HepG2 (cell line): ENCODE measurements around the gene COASY. TPM values are rescaled to one million over a fixed set of nuclear protein-coding genes. Genes with fewer than 3 reads are reported as not detected.

Experiments used
- ATF2 ChIP-seq: sonication (generic); formaldehyde crosslinking; IDR thresholded peaks from 2 replicates; pipeline ENCODE4 v1.4.0; 2020; ENCODE audit warnings: missing genetic modification reagents
- FOXO4 ChIP-seq: sonication (generic); formaldehyde crosslinking; conservative IDR thresholded peaks from 2 replicates; pipeline ENCODE4 v1.8.1; 2023; ENCODE audit warnings: missing genetic modification reagents
- LBX2 ChIP-seq: sonication (generic); formaldehyde crosslinking; IDR thresholded peaks from 2 replicates; pipeline ENCODE4 v1.5.0; 2020; ENCODE audit warnings: missing genetic modification reagents, mild to moderate bottlenecking, borderline replicate concordance
- MLLT10 ChIP-seq: sonication (generic); formaldehyde crosslinking; IDR thresholded peaks from 2 replicates; pipeline ENCODE4 v1.4.0; 2020; ENCODE audit warnings: missing genetic modification reagents
- PITX1 ChIP-seq: sonication (generic); formaldehyde crosslinking; IDR thresholded peaks from 2 replicates; pipeline ENCODE4 v1.5.1; 2020; ENCODE audit warnings: mild to moderate bottlenecking, missing genetic modification reagents
- REXO4 ChIP-seq: sonication (generic); formaldehyde crosslinking; IDR thresholded peaks from 2 replicates; pipeline ENCODE4 v1.8.0; 2022; ENCODE audit warnings: missing genetic modification reagents, mild to moderate bottlenecking, borderline replicate concordance
- SMYD3 ChIP-seq: sonication (generic); formaldehyde crosslinking; IDR thresholded peaks from 2 replicates; pipeline ENCODE4 v1.8.1; 2023; ENCODE audit warnings: mild to moderate bottlenecking, missing genetic modification reagents
- SRSF9 ChIP-seq: fragments of 200-400 bp; formaldehyde crosslinking; IDR thresholded peaks from 2 replicates; pipeline ENCODE4 v1.6.1; 2018; ENCODE audit warnings: borderline replicate concordance, mild to moderate bottlenecking, low read depth, low read length; ENCODE audit not compliant: insufficient read depth, poor library complexity, severe bottlenecking
- TEAD3 ChIP-seq: optimal IDR thresholded peaks from 2 replicates; pipeline ENCODE3; 2016; ENCODE audit warnings: borderline replicate concordance
- ZFY ChIP-seq: sonication (generic); formaldehyde crosslinking; IDR thresholded peaks from 2 replicates; pipeline ENCODE4 v1.4.0; 2020; ENCODE audit warnings: missing genetic modification reagents
- ZNF326 ChIP-seq: sonication (generic); formaldehyde crosslinking; IDR thresholded peaks from 2 replicates; pipeline ENCODE4 v1.4.0; 2020; ENCODE audit warnings: missing genetic modification reagents, borderline replicate concordance
- ZNF619 ChIP-seq: sonication (generic); formaldehyde crosslinking; IDR thresholded peaks from 2 replicates; pipeline ENCODE4 v1.4.0; 2020; ENCODE audit warnings: mild to moderate bottlenecking, missing genetic modification reagents
- ZNF670 ChIP-seq: sonication (generic); formaldehyde crosslinking; IDR thresholded peaks from 2 replicates; pipeline ENCODE4 v1.8.0; 2022; ENCODE audit warnings: mild to moderate bottlenecking, missing genetic modification reagents, borderline replicate concordance
- ZNF713 ChIP-seq: sonication (generic); formaldehyde crosslinking; IDR thresholded peaks from 2 replicates; pipeline ENCODE4 v1.4.0; 2020; ENCODE audit warnings: mild to moderate bottlenecking, missing genetic modification reagents
- polyA plus RNA-seq, 8 experiments: library from polyadenylated mRNA; depleted of rRNA in 3 of 8; stranded (reverse) in 7 of 8; unstranded in 1 of 8; fragments of >200 nt; fragmentation: Illumina TruSeq in 4 of 8; extraction: Trizol in 4 of 8; gene quantifications; 2 replicates each; pipeline versions ENCODE4 v1.2.1 to v1.2.3, GENCODE V29; 2011 to 2016; ENCODE audit warnings: low read depth in 4 of 8, missing spikeins in 1 of 8, mixed read lengths in 1 of 8; ENCODE audit not compliant: insufficient read depth in 1 of 8
- total RNA-seq, 5 experiments: library from RNA; depleted of rRNA; stranded (reverse); fragments of >200 nt; fragmentation: Illumina TruSeq; extraction: Trizol; gene quantifications; 2 replicates each; pipeline ENCODE4 v1.2.3, GENCODE V29; 2016; ENCODE audit warnings: low read depth in 1 of 5
- TF ChIP-seq, protein P1 (sequence below): sonication (generic); formaldehyde crosslinking; conservative IDR thresholded peaks from 2 replicates; pipeline ENCODE4 v1.4.0; 2020; ENCODE audit warnings: missing genetic modification reagents
- TF ChIP-seq, protein P2 (sequence below): sonication (generic); formaldehyde crosslinking; IDR thresholded peaks from 2 replicates; pipeline ENCODE4 v1.5.0; 2020; ENCODE audit warnings: missing genetic modification reagents
- TF ChIP-seq, protein P3 (sequence below): sonication (generic); formaldehyde crosslinking; IDR thresholded peaks from 2 replicates; pipeline ENCODE4 v1.8.1; 2022; ENCODE audit warnings: low read depth, mild to moderate bottlenecking, missing genetic modification reagents
- TF ChIP-seq, protein P4 (sequence below): sonication (generic); formaldehyde crosslinking; IDR thresholded peaks from 2 replicates; pipeline ENCODE4 v1.8.0; 2022; ENCODE audit warnings: missing genetic modification reagents, mild to moderate bottlenecking, inconsistent platforms, borderline replicate concordance

The COASY gene
- total and polyA plus RNA-seq, 2 of the 13 experiments (the other 11 are each of a cell fraction or from before 2014, with no cell fraction given) = 90.7 to 125 TPM

DNA sequence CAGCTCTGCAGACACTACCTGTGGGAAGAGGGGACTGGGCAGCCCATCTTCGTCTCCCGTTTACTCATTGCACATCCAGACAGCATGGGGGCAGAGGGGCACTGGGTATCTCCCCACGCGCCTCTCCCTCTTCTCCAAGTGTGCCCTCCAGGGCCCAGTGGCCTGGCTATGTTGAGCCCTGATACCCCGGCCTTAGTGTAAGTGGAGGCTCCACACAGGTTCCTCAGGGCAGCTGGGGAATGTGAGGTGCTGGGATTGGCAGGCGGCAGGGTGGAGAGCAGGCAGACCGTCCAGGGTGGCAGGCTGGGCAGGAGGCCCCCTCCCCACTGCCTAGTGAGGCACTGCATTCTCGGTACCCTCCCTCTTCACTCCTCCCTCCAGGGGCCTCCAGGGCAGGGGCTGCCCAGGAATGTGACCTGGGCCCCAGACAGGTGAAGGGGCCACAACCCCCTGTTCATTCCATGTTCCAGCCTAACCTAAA, 39.1 kb upstream of the COASY start (continued):
- TF ChIP-seq ATF2 (CRISPR knock-in tag) (no peak), SRSF9 (no peak), ZNF619 (no peak), ZNF326 (CRISPR knock-in tag) (no peak), LBX2 (CRISPR knock-in tag) (no peak), TEAD3 (CRISPR knock-in tag) (peak; percentile 69), REXO4 (CRISPR knock-in tag) (no peak), ZNF713 (CRISPR knock-in tag) (no peak), MLLT10 (CRISPR knock-in tag) (no peak), SMYD3 (CRISPR knock-in tag) (no peak), FOXO4 (CRISPR knock-in tag) (no peak), ZFY (CRISPR knock-in tag) (0 out of 2 replicates have a peak, but pooled peaks have one; percentile 19), ZNF670 (no peak), PITX1 (no peak)
- TF ChIP-seq, protein P1, sequence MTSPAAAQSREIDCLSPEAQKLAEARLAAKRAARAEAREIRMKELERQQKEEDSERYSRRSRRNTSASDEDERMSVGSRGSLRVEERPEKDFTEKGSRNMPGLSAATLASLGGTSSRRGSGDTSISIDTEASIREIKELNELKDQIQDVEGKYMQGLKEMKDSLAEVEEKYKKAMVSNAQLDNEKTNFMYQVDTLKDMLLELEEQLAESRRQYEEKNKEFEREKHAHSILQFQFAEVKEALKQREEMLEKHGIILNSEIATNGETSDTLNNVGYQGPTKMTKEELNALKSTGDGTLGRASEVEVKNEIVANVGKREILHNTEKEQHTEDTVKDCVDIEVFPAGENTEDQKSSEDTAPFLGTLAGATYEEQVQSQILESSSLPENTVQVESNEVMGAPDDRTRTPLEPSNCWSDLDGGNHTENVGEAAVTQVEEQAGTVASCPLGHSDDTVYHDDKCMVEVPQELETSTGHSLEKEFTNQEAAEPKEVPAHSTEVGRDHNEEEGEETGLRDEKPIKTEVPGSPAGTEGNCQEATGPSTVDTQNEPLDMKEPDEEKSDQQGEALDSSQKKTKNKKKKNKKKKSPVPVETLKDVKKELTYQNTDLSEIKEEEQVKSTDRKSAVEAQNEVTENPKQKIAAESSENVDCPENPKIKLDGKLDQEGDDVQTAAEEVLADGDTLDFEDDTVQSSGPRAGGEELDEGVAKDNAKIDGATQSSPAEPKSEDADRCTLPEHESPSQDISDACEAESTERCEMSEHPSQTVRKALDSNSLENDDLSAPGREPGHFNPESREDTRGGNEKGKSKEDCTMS (CRISPR knock-in tag) = no peak
- TF ChIP-seq, protein P2, sequence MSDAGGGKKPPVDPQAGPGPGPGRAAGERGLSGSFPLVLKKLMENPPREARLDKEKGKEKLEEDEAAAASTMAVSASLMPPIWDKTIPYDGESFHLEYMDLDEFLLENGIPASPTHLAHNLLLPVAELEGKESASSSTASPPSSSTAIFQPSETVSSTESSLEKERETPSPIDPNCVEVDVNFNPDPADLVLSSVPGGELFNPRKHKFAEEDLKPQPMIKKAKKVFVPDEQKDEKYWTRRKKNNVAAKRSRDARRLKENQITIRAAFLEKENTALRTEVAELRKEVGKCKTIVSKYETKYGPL (CRISPR knock-in tag) = no peak
- TF ChIP-seq, protein P3, sequence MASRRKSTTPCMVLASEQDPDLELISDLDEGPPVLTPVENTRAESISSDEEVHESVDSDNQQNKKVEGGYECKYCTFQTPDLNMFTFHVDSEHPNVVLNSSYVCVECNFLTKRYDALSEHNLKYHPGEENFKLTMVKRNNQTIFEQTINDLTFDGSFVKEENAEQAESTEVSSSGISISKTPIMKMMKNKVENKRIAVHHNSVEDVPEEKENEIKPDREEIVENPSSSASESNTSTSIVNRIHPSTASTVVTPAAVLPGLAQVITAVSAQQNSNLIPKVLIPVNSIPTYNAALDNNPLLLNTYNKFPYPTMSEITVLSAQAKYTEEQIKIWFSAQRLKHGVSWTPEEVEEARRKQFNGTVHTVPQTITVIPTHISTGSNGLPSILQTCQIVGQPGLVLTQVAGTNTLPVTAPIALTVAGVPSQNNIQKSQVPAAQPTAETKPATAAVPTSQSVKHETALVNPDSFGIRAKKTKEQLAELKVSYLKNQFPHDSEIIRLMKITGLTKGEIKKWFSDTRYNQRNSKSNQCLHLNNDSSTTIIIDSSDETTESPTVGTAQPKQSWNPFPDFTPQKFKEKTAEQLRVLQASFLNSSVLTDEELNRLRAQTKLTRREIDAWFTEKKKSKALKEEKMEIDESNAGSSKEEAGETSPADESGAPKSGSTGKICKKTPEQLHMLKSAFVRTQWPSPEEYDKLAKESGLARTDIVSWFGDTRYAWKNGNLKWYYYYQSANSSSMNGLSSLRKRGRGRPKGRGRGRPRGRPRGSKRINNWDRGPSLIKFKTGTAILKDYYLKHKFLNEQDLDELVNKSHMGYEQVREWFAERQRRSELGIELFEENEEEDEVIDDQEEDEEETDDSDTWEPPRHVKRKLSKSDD (CRISPR knock-in tag) = 0 out of 2 replicates have a peak, but pooled peaks have one; percentile 10
- TF ChIP-seq, protein P4, sequence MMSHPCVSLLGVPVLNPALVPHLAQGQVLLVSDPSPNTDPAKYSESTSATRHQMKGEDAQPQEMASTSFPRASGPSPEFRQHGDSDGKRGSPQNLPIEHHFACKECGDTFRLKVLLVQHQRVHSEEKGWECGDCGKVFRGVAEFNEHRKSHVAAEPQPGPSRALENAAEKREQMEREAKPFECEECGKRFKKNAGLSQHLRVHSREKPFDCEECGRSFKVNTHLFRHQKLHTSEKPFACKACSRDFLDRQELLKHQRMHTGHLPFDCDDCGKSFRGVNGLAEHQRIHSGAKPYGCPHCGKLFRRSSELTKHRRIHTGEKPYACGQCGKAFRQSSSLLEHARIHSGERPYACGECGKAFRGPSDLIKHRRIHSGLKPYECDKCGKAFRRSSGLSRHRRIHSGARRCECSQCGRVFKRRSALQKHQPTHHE (CRISPR knock-in tag) = no peak
